HCT116 (cell line): ENCODE data around the gene RPS27. TPM values are rescaled to one million over a fixed set of nuclear protein-coding genes. Genes with fewer than 3 reads are reported as not detected.

Experiments
- ATAC-seq: fragments of 200-7000 bp; cut with Tn5 transposase; 2 replicates; pipeline ENCODE4 v1.9.1; 2020; ENCODE audit warnings: mild to moderate bottlenecking, moderate library complexity
- BruUV-seq: library from RNA; stranded (reverse); fragments of 400-500 nt; replicated peaks from 2 replicates; lab custom pipeline; 2021; lab: Mats Ljungman, UMichigan
- CTCF ChIA-PET: fragments of 300-600 bp; sonication (Branson Sonifier 250); formaldehyde crosslinking; loops from one replicate; lab custom pipeline; 2021; ENCODE audit warnings: antibody characterized with exemption; lab: Charles Lee
- POLR2A ChIA-PET: fragments of 300-600, 350-600 bp; sonication (Branson Sonifier 250); formaldehyde crosslinking; loops from one replicate; lab custom pipeline; 2021; ENCODE audit warnings: antibody characterized with exemption; lab: Charles Lee
- RAD21 ChIA-PET, 2 experiments: fragments of 300-600 bp; sonication (Branson Sonifier 250); formaldehyde crosslinking; loops; one replicate each; lab custom pipeline; 2023; ENCODE audit warnings: low total read pairs in 2 of 2; ENCODE audit not compliant: uncharacterized antibody in 2 of 2, unreplicated experiment in 2 of 2, low non-redundant PET in 1 of 2; lab: Charles Lee
- DNase-seq: peaks from one replicate; pipeline ENCODE4 v3.0.0-alpha.2; 2010; ENCODE audit warnings: low read depth, low spot score
- H2AFZ ChIP-seq: fragments of 200-600 bp; shearing (Covaris generic), sonication (generic); 2 replicates; pipeline ENCODE4 v1.6.1; 2017; ENCODE audit warnings: low read depth, mixed run types, mixed read lengths, antibody characterized with exemption, low read length; ENCODE audit not compliant: poor library complexity, severe bottlenecking
- H3K27ac ChIP-seq: 2 replicates; pipeline ENCODE4 v1.5.1; 2012; ENCODE audit warnings: low read depth, low read length
- H3K27me3 ChIP-seq: fragments of 200-600 bp; sonication (generic); 2 replicates; pipeline ENCODE4 v1.6.1; 2016; ENCODE audit warnings: mixed run types, low read length, mixed read lengths; ENCODE audit not compliant: insufficient read depth
- H3K36me3 ChIP-seq, 2 experiments: fragments of 200-500 bp in 1 of 2; fragments of 200-600 bp in 1 of 2; sonication (Bioruptor generic) in 1 of 2; sonication (generic) in 1 of 2; 2 replicates each; pipeline versions ENCODE4 v1.5.1 to v1.6.1; 2014 to 2016; ENCODE audit warnings: low read length in 2 of 2, inconsistent platforms in 1 of 2, mixed read lengths in 1 of 2, mixed run types in 1 of 2; ENCODE audit not compliant: insufficient read depth in 2 of 2, control insufficient read depth in 1 of 2
- H3K4me1 ChIP-seq, 2 experiments: fragments of 200-600 bp in 1 of 2; sonication (generic) in 1 of 2; 2 replicates each; pipeline versions ENCODE4 v1.5.1 to v1.6.1; 2012 to 2017; ENCODE audit warnings: low read length in 2 of 2, inconsistent platforms in 1 of 2, mild to moderate bottlenecking in 1 of 2, mixed read lengths in 1 of 2, mixed run types in 1 of 2, moderate library complexity in 1 of 2; ENCODE audit not compliant: insufficient read depth in 2 of 2, control insufficient read depth in 1 of 2
- H3K4me2 ChIP-seq: fragments of 200-600 bp; sonication (generic); 2 replicates; pipeline ENCODE4 v1.6.1; 2017; ENCODE audit warnings: mixed run types, low read length, mixed read lengths
- H3K4me3 ChIP-seq, 2 experiments: fragments of 200-600 bp in 1 of 2; sonication (generic) in 1 of 2; replicated peaks in 1 of 2; 2 replicates each; pipeline ENCODE4 v1.5.1; 2011 to 2016; ENCODE audit warnings: low read length in 2 of 2, control low read depth in 1 of 2, low read depth in 1 of 2, mild to moderate bottlenecking in 1 of 2, mixed read lengths in 1 of 2, mixed run types in 1 of 2
- H3K79me2 ChIP-seq: fragments of 200-600 bp; sonication (generic); 2 replicates; pipeline ENCODE4 v1.6.1; 2017; ENCODE audit warnings: mild to moderate bottlenecking, mixed run types, low read length, moderate library complexity, mixed read lengths; ENCODE audit not compliant: insufficient read depth
- H3K9ac ChIP-seq: fragments of 200-600 bp; sonication (generic); 2 replicates; pipeline ENCODE4 v1.6.1; 2016; ENCODE audit warnings: low read length, mixed read lengths
- H3K9me2 ChIP-seq: fragments of 200-600 bp; sonication (generic), shearing (Covaris generic); 2 replicates; pipeline ENCODE4 v1.6.1; 2017; ENCODE audit warnings: mixed run types, mild to moderate bottlenecking, moderate library complexity; ENCODE audit not compliant: insufficient read depth
- H3K9me3 ChIP-seq, 2 experiments: fragments of 200-500 bp in 1 of 2; fragments of 200-600 bp in 1 of 2; sonication (Bioruptor generic) in 1 of 2; sonication (generic) in 1 of 2; 2 replicates each; pipeline ENCODE4 v1.6.1; 2014 to 2017; ENCODE audit warnings: low read length in 2 of 2, mixed read lengths in 2 of 2, inconsistent platforms in 1 of 2, low read depth in 1 of 2, mild to moderate bottlenecking in 1 of 2, mixed run types in 1 of 2, moderate library complexity in 1 of 2; ENCODE audit not compliant: control insufficient read depth in 1 of 2, insufficient read depth in 1 of 2
- H4K20me1 ChIP-seq: fragments of 200-600 bp; sonication (generic), shearing (Covaris generic); 2 replicates; pipeline ENCODE4 v1.6.1; 2017; ENCODE audit warnings: mixed run types, mild to moderate bottlenecking, moderate library complexity; ENCODE audit not compliant: insufficient read depth
- CTCF ChIP-seq, 3 experiments: fragments of 200-600 bp in 1 of 3; sonication (generic) in 1 of 3; IDR thresholded peaks in 2 of 3; conservative IDR thresholded peaks in 1 of 3; 2 replicates each; pipeline ENCODE4 v1.5.1; 2012 to 2017; ENCODE audit warnings: low read depth in 2 of 3, low read length in 2 of 3, antibody characterized with exemption in 1 of 3, borderline replicate concordance in 1 of 3, control low read depth in 1 of 3, mild to moderate bottlenecking in 1 of 3, mixed read lengths in 1 of 3, mixed run types in 1 of 3, moderate library complexity in 1 of 3; ENCODE audit not compliant: insufficient read depth in 1 of 3
- MAX ChIP-seq: IDR thresholded peaks from 2 replicates; pipeline ENCODE4 v1.6.1; 2012
- YY1 ChIP-seq: IDR thresholded peaks from 2 replicates; pipeline ENCODE4 v1.6.1; 2011; ENCODE audit warnings: low read length, low read depth, moderate library complexity, mild to moderate bottlenecking; ENCODE audit not compliant: insufficient replicate concordance; ENCODE audit errors: extremely low read depth
- intact Hi-C: fragments of 100-400 bp; cut with micrococcal nuclease; formaldehyde crosslinking; loops from 2 replicates; pipeline ENCODE4 v1.10.0; 2022
- total RNA-seq: library from RNA; stranded (reverse); gene quantifications from one replicate; pipeline ENCODE4 v1.2.1, GENCODE V29; 2021; ENCODE audit not compliant: unreplicated experiment

Gene RPS27
- total RNA-seq, 1 experiment from 2014 or later, result 1,905 TPM

GRCh38 chr1:153987621-153988020 is 2.9 kb upstream of the RPS27 start:
- POLR2A ChIA-PET, result interaction anchor here (0.6 to 1.9 kb wide), 4 partner anchors 10 to 444 kb away, joined by 3 to 20 read pairs (median 4); partner anchors contain the start of genes JTB and S100A13

More at GRCh38 chr1:153987621-153988020, 2.9 kb upstream of the RPS27 start:
- Histone ChIP-seq H4K20me1 (peaks cover 7% of the 10 kb centered on the region; the same call in 1 of the 2 replicates), H3K4me3 (no peak overlapping the region), H2AFZ (no peak overlapping the region), H3K27ac (peak overlapping the region; percentile 70; the same call in 1 of the 2 replicates), H3K9me3 (no peaks in the 10 kb centered on the region), H3K36me3 (peaks cover 13 to 16% of the 10 kb centered on the region in 2 experiments), H3K79me2 (peaks cover 23% of the 10 kb centered on the region), H3K27me3 (no peaks in the 10 kb centered on the region), H3K9me2 (no peaks in the 10 kb centered on the region), H3K4me1 (peaks cover 12 to 43% of the 10 kb centered on the region in 2 experiments), H3K9ac (peak overlapping the region; percentile 79; the same call in 1 of the 2 replicates), H3K4me2 (peak overlapping the region; percentile 80; the same call in 1 of the 2 replicates)
- TF ChIP-seq CTCF (IDR thresholded peaks at IDR 0.05 in 2 of 3, conservative IDR thresholded peaks at IDR 0.05 in 1 of 3; ENCODE audit: borderline replicate concordance in 1 of 3, insufficient read depth in 1 of 3, low read depth in 2 of 3, low read length in 2 of 3) (no peak), MAX (no peak), YY1 (no peak)
- ATAC-seq (no peak), DNase-seq (no peak)
- ChIA-PET RAD21 (interaction anchor here (0.6 to 1.7 kb wide), 4 partner anchors 190 to 316 kb away, joined by 3 to 10 read pairs (median 4); no protein-coding TSS in a partner anchor), CTCF (interaction anchor here (0.8 to 2.0 kb wide), 10 partner anchors 9 to 635 kb away, joined by 3 to 17 read pairs (median 6); partner anchors contain the start of genes CREB3L4, DENND4B, JTB and SLC27A3)
- intact Hi-C loops, result loop anchor here (2.0 to 5.0 kb wide), 4 partner anchors 41 to 480 kb away; partner anchors contain the start of gene DENND4B
- BruUV-seq, result no TSS peak
